K562 (cell line): ENCODE measurements around the gene GPD2. TPM values are rescaled to one million over a fixed set of nuclear protein-coding genes. Genes with fewer than 3 reads are reported as not detected.

Experiments used
- ATAC-seq: fragments of 200-7000 bp; cut with Tn5 transposase; 3 replicates; pipeline ENCODE4 v1.9.1; 2020; ENCODE audit warnings: moderate library complexity
- BruUV-seq: library from RNA; stranded (reverse); fragments of 400-500 nt; replicated peaks from 2 replicates; lab custom pipeline; 2021; lab: Mats Ljungman, UMichigan
- CTCF ChIA-PET: fragments of 300-600 bp; formaldehyde crosslinking; extraction: SDS; loops from one replicate; lab custom pipeline; 2021; ENCODE audit warnings: low intra/inter-chr PET ratio; lab: Yijun Ruan, JAX
- POLR2A ChIA-PET: fragments of 300-600, 350-650 bp; sonication (Branson Sonifier 250); formaldehyde crosslinking; extraction: SDS; loops from one replicate; lab custom pipeline; 2021; ENCODE audit warnings: antibody characterized with exemption, inconsistent platforms; lab: Yijun Ruan, JAX
- DNase-seq, 4 experiments: peaks; one replicate each; pipeline versions ENCODE4 v3.0.0 to v3.0.0-alpha.2; 2011 to 2018; ENCODE audit warnings: low spot score in 3 of 4, mixed read lengths in 3 of 4; ENCODE audit errors: extremely low read depth in 1 of 4
- FAIRE-seq: peaks from 2 replicates; lab custom pipeline; 2011; peaks lifted over from hg19 to GRCh38; lab: Jason Lieb, UNC
- H2AFZ ChIP-seq: 2 replicates; pipeline ENCODE4 v1.6.0; 2011; ENCODE audit warnings: low read depth, low read length, control low read depth, inconsistent platforms
- H3K27ac ChIP-seq: fragments of 200-600 bp; 3 replicates; pipeline ENCODE4 v1.8.0; 2011; ENCODE audit warnings: low read depth, mild to moderate bottlenecking, control low read depth, inconsistent platforms, low read length, moderate library complexity, mixed read lengths; ENCODE audit errors: extremely low read depth
- H3K27me3 ChIP-seq, 2 experiments: fragments of 300-600 bp in 1 of 2; 2 replicates in 1 of 2; 3 replicates in 1 of 2; pipeline versions ENCODE4 v1.6.0 to v1.8.0; 2011; ENCODE audit warnings: inconsistent platforms in 2 of 2, low read length in 2 of 2, mild to moderate bottlenecking in 1 of 2, mixed read lengths in 1 of 2, moderate library complexity in 1 of 2; ENCODE audit not compliant: control insufficient read depth in 2 of 2, insufficient read depth in 2 of 2
- H3K36me3 ChIP-seq: fragments of 300-600 bp; 3 replicates; pipeline ENCODE4 v1.8.0; 2011; ENCODE audit warnings: mild to moderate bottlenecking, low read length, inconsistent platforms; ENCODE audit not compliant: control insufficient read depth, insufficient read depth
- H3K4me1 ChIP-seq, 2 experiments: fragments of 200-600 bp in 1 of 2; replicated peaks in 1 of 2; 2 replicates in 1 of 2; 3 replicates in 1 of 2; pipeline versions ENCODE4 v1.5.1 to v1.8.0; 2011; ENCODE audit warnings: inconsistent platforms in 2 of 2, low read length in 2 of 2, mild to moderate bottlenecking in 1 of 2, mixed read lengths in 1 of 2, moderate library complexity in 1 of 2; ENCODE audit not compliant: control insufficient read depth in 2 of 2, insufficient read depth in 2 of 2
- H3K4me2 ChIP-seq: 2 replicates; pipeline ENCODE4 v1.6.1; 2011; ENCODE audit warnings: low read length, control low read depth, inconsistent platforms, mixed read lengths; ENCODE audit not compliant: insufficient read depth
- H3K4me3 ChIP-seq: fragments of 200-600 bp; sonication (generic), shearing (Covaris generic); 2 replicates; pipeline ENCODE4 v1.5.1; 2016; ENCODE audit warnings: control low read depth, inconsistent platforms
- H3K79me2 ChIP-seq: fragments of 200-600 bp; 3 replicates; pipeline ENCODE4 v1.8.0; 2011; ENCODE audit warnings: low read length, inconsistent platforms; ENCODE audit not compliant: control insufficient read depth, insufficient read depth
- H3K9ac ChIP-seq, 2 experiments: 2 replicates each; pipeline versions ENCODE4 v1.6.0 to v1.6.1; 2011; ENCODE audit warnings: low read depth in 2 of 2, low read length in 2 of 2, control low read depth in 1 of 2, inconsistent platforms in 1 of 2, mild to moderate bottlenecking in 1 of 2, mixed read lengths in 1 of 2; ENCODE audit not compliant: insufficient read depth in 1 of 2
- H3K9me1 ChIP-seq: one replicate; pipeline ENCODE4 v1.6.0; 2011; ENCODE audit warnings: inconsistent platforms, mild to moderate bottlenecking, low read length, moderate library complexity; ENCODE audit not compliant: control insufficient read depth, insufficient read depth
- H3K9me3 ChIP-seq: replicated peaks from 2 replicates; pipeline ENCODE4 v1.5.1; 2011; ENCODE audit warnings: low read depth, low read length, inconsistent platforms; ENCODE audit not compliant: control insufficient read depth, insufficient read depth
- H4K20me1 ChIP-seq: replicated peaks from 2 replicates; pipeline ENCODE4 v1.6.1; 2011; ENCODE audit warnings: low read length, inconsistent platforms, mixed read lengths; ENCODE audit not compliant: control insufficient read depth, insufficient read depth
- ATF7 ChIP-seq: fragments of 450-650 bp; IDR thresholded peaks from 2 replicates; pipeline ENCODE4 v1.7.1; 2014; ENCODE audit warnings: mild to moderate bottlenecking, moderate library complexity
- HSF4 ChIP-seq: fragments of 250-450 bp; sonication (Bioruptor Pico); IDR thresholded peaks from 2 replicates; pipeline ENCODE4 v2.1.2; 2022; ENCODE audit warnings: mild to moderate bottlenecking, moderate library complexity, borderline replicate concordance
- KAT8 ChIP-seq: fragments of 450-650 bp; IDR thresholded peaks from 2 replicates; pipeline ENCODE4 v1.6.1; 2016; ENCODE audit warnings: low read depth, mild to moderate bottlenecking
- KDM5B ChIP-seq: fragments of 200-600 bp; sonication (generic); IDR thresholded peaks from 2 replicates; pipeline ENCODE4 v1.6.1; 2012; ENCODE audit warnings: low read depth, mild to moderate bottlenecking, moderate library complexity, low read length, control low read depth, inconsistent platforms; ENCODE audit not compliant: insufficient replicate concordance
- KLF6 ChIP-seq: fragments of 250-450 bp; sonication (Bioruptor Pico); IDR thresholded peaks from 2 replicates; pipeline ENCODE4 v1.4.0; 2020; ENCODE audit warnings: mild to moderate bottlenecking, moderate library complexity, borderline replicate concordance
- NFRKB ChIP-seq: fragments of 450-650 bp; IDR thresholded peaks from 2 replicates; pipeline ENCODE4 v1.6.1; 2016; ENCODE audit warnings: low read depth
- PCBP1 ChIP-seq: fragments of 200-400 bp; formaldehyde crosslinking; IDR thresholded peaks from 2 replicates; pipeline ENCODE4 v1.6.1; 2018; ENCODE audit warnings: mild to moderate bottlenecking, low read depth, low read length; ENCODE audit not compliant: poor library complexity, severe bottlenecking
- POLR3G ChIP-seq: IDR thresholded peaks from 2 replicates; pipeline ENCODE4 v1.6.1; 2011; ENCODE audit not compliant: insufficient read length, insufficient replicate concordance; ENCODE audit errors: extremely low read depth
- SFPQ ChIP-seq: fragments of 200-400 bp; formaldehyde crosslinking; IDR thresholded peaks from 2 replicates; pipeline ENCODE4 v1.6.1; 2017; ENCODE audit warnings: mild to moderate bottlenecking, low read depth, low read length, moderate library complexity
- STAT6 ChIP-seq: sonication (generic); formaldehyde crosslinking; IDR thresholded peaks from 2 replicates; pipeline ENCODE4 v1.8.1; 2023; ENCODE audit warnings: mild to moderate bottlenecking, missing genetic modification reagents
- TBL1XR1 ChIP-seq, 2 experiments: IDR thresholded peaks; 2 replicates each; pipeline ENCODE4 v1.6.1; 2012; ENCODE audit warnings: improper control_type of control experiment in 2 of 2, low read length in 2 of 2, mild to moderate bottlenecking in 1 of 2
- ZNF609 ChIP-seq: sonication (generic); formaldehyde crosslinking; IDR thresholded peaks from 2 replicates; pipeline ENCODE4 v1.8.1; 2023; ENCODE audit warnings: missing genetic modification reagents, mild to moderate bottlenecking, borderline replicate concordance
- WGBS: fragments of 100-300 bp; shearing (Covaris generic); methylation state at CpG from one replicate; pipeline ENCODE4 v1.1.6; 2016; ENCODE audit warnings: low coverage, mixed read lengths; ENCODE audit not compliant: insufficient coverage; ENCODE audit errors: missing lambda C conversion rate; 5-methylcytosine and 5-hydroxymethylcytosine counted together
- in situ Hi-C: fragments of 300-500 bp; cut with MboI; formaldehyde crosslinking; loops from 4 replicates; pipeline ENCODE4 v1.15.0; 2018; ENCODE audit warnings: inconsistent platforms, mixed read lengths
- intact Hi-C: fragments of 100-400 bp; cut with micrococcal nuclease; formaldehyde crosslinking; loops from 2 replicates; pipeline ENCODE4 v1.14.2; 2022
- polyA plus RNA-seq, 8 experiments: library from polyadenylated mRNA; depleted of rRNA in 4 of 8; stranded (reverse) in 5 of 8; unstranded in 3 of 8; fragments of >200 nt; fragmentation: Nextera tagmentation in 2 of 8; fragmentation: Illumina TruSeq in 1 of 8; extraction: Ambion mirVana in 2 of 8; extraction: Trizol in 1 of 8; gene quantifications; 2 replicates each; pipeline versions ENCODE4 v1.2.1 to v1.2.3, GENCODE V29; 2011 to 2014; ENCODE audit warnings: inconsistent platforms in 1 of 8, missing spikeins in 1 of 8
- total RNA-seq, 7 experiments: library from RNA; depleted of rRNA in 6 of 7; stranded (reverse); fragments of >200 nt in 6 of 7; fragmentation: Illumina TruSeq in 2 of 7; extraction: Trizol in 2 of 7; gene quantifications; 2 replicates each; pipeline versions ENCODE4 v1.2.1 to v1.2.3, GENCODE V29; 2011 to 2021; ENCODE audit warnings: low replicate concordance in 1 of 7

The GPD2 gene
- total and polyA plus RNA-seq, 9 of the 15 experiments (the other 6 are each of a cell fraction or from before 2014, with no cell fraction given), result 5.2 to 39.2 (median 19.0) TPM

GRCh38 chr2:156548413-156548812 lies 112.2 kb downstream of the GPD2 start:
- H3K9me1 ChIP-seq, result no peaks in the 10 kb centered on the region
- no peaks in the 10 kb centered on the region for H3K9me3 ChIP-seq
- no peak overlapping the region for H3K27ac ChIP-seq
- no peaks in the 10 kb centered on the region for H3K79me2 ChIP-seq
- no TSS peak for BruUV-seq
- H3K27me3 ChIP-seq, result no peaks in the 10 kb centered on the region
- ATAC-seq, result no peak
- ChIA-PET CTCF (no interaction called here), POLR2A (no interaction called here)
- DNase-seq, result no peak
- H3K4me1 ChIP-seq, result no peaks in the 10 kb centered on the region
- no peak for FAIRE-seq
- no peak overlapping the region for H3K9ac ChIP-seq
- H2AFZ ChIP-seq, result no peak overlapping the region
- no peak overlapping the region for H3K4me3 ChIP-seq
- intact Hi-C loops, result no loop called here
- in situ Hi-C loops, result no loop called here
- H4K20me1 ChIP-seq, result no peaks in the 10 kb centered on the region
- H3K36me3 ChIP-seq, result no peaks in the 10 kb centered on the region
- WGBS, result 22% methylated on average over 3 of the region's 3 CpGs
- H3K4me2 ChIP-seq, result no peak overlapping the region
- TF ChIP-seq KDM5B, result no peak
- TF ChIP-seq STAT6, result no peak
- no peak for TF ChIP-seq TBL1XR1 (IDR thresholded peaks at IDR 0.05; ENCODE audit: low read length in 2 of 2)
- TF ChIP-seq ATF7, result no peak
- TF ChIP-seq KLF6 (CRISPR knock-in tag), result no peak
- no peak for TF ChIP-seq KAT8
- TF ChIP-seq POLR3G, result no peak
- no peak for TF ChIP-seq NFRKB
- TF ChIP-seq SFPQ, result no peak
- TF ChIP-seq ZNF609 (CRISPR knock-in tag), result no peak
- no peak for TF ChIP-seq PCBP1
- TF ChIP-seq HSF4, result no peak
